ENCODE data around the gene MRFAP1.
"Not testable (repeated sequence)": the region's sequence is repeated elsewhere in the genome, so short reads cannot be mapped to it uniquely, and the experiment has no call there.

The MRFAP1 gene

GRCh38 chr4:6641164-6641970 lies 882 bp downstream of the MRFAP1 start:
- DNase-seq, result no peak

DNA sequence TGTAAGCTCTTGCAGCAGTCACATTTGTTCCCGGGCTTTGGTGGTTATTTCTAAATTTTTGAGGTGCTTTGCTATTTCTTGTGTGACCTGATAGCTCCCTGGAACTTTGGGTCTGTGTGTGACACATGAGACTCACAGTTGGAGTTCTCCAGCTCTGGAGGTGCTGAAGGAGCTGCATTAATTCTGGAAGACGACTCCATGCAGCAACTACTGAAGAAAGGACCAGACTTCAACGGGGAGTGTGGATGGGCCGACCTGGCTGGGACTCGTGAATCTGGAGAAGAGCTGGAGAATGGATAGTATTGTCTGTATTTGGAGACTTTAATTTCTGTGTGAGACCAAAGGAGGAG lies 1.5 kb downstream of the MRFAP1 start:
- no peak for DNase-seq

GRCh38 chr4:6643141-6643847 lies 2.8 kb downstream of the MRFAP1 start:
- DNase-seq, result no peak

DNA sequence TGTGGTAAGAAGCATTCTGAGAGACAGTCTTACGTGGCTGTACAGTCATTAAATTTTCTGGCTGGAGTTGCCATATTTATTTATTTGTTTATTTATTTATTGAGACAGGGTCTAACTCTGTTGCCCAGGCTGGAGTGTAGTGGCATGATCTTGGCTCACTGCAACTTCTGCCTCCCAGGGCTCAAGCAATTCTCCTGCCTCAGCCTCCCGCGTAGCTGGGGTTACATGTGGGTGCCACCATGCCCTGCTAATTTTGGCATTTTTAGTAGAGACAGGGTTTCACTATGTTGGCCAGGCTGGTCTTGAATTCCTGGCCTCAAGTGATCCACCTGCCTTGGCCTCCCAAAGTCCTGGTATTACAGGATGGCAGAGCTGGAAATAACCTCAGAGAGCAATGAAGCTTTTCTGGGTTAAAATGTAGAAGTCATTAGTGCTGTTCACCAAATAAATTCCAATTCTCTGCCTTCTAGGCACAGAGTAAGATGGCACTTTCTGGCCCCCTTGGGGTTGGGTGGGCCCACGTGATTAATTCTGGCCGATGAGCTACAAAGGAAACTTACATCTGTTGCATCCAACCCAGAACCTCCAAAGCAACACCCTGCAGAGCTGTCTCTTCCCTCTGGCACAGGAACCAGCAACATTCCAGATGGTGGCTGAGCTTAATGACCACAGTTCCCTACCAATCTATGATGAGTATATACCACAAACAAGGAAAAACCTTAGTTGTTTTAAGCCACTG lies 4.5 kb downstream of the MRFAP1 start:
- no peak for DNase-seq

DNA sequence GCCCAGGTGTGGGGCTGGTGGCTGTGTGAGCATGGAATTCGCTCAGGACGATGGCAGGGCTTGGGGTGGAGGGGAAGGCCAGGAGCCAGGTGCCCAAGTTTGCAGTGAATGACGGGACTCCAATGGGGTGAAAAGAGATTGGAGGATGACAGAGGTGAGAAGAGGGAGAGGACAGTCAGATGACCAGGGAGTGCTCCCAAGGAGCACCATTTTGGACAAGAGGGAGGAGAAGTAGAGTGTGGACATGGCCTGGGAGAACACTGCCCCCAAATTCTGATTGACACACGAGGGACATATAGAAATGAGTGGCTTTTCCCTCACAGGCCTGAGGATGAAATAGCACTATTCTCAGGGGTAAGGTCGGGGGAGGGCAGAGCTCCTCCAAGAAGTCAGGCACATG lies 6.7 kb downstream of the MRFAP1 start:
- DNase-seq, result no peak

GRCh38 chr4:6647582-6648230 lies 7.2 kb downstream of the MRFAP1 start:
- no peak for DNase-seq

- no peak for DNase-seq
These were observed 8.7 kb downstream of the MRFAP1 start for GRCh38 chr4:6649216-6649615.

DNA sequence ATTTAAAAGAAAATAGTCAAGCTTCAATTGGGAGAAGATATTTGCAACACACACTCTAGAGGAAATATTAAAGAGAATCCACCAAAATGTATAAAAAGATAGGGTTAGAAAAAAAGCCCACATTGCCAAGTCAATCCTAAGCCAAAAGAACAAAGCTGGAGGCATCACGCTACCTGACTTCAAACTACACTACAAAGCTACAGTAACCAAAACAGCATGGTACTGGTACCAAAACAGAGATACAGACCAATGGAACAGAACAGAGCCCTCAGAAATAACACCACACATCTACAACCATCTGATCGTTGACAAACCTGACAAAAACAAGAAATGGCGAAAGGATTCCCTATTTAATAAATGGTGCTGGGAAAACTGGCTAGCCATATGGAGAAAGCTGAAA lies 13.7 kb downstream of the MRFAP1 start:
- DNase-seq, result not testable (repeated sequence)

- DNase-seq, result not testable (repeated sequence)
These were observed 14.8 kb downstream of the MRFAP1 start for GRCh38 chr4:6655291-6655690.

DNA sequence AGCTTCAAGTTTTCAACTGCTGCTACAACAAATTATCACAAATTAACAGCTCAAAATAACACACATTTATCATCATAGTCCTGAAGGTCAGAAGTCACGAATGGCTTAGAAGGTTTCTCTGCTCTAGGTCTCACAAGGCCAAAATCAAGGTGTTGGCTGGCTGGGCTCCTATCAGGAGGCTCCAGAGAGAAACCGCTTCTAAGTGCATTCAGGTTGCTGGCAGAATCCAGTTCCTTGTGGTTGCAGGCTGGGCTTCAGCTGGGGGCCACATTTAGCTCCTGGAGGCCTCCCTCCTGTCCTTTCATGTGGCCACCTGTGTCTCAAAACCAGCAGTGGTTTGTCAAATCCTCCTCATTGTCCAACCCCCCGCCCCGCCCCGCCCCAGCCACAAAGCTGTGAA lies 15.4 kb downstream of the MRFAP1 start:
- no peak for DNase-seq

- DNase-seq, result no peak
These were observed 17.0 kb downstream of the MRFAP1 start for GRCh38 chr4:6657242-6658208.

- DNase-seq, result no peak
These were observed 17.7 kb downstream of the MRFAP1 start for GRCh38 chr4:6658209-6658595.

DNA sequence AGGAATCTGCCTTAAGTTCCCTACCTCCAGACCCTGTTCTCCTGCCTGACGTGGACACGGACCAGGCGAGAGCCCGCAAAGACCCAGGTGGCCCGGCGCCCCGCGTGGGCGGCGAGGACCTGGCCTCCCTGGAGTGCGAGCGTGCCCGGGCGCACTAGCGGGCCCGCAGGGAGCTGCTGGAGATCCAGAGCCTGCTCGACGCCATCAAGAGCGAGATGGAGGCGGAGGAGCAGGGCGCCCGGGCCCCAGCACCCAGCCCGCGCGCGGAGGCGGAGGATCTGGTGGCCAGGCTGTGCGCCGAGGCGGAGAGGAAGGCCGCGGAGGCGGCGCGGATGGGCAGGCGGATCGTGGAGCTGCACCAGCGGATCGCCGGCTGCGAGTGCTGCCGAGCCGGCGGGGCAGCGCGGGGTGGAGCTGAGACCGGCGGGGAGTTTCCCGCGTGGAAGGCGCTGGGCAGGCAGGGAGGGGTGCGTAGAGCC lies 18.2 kb downstream of the MRFAP1 start:
- DNase-seq, result no peak

DNA sequence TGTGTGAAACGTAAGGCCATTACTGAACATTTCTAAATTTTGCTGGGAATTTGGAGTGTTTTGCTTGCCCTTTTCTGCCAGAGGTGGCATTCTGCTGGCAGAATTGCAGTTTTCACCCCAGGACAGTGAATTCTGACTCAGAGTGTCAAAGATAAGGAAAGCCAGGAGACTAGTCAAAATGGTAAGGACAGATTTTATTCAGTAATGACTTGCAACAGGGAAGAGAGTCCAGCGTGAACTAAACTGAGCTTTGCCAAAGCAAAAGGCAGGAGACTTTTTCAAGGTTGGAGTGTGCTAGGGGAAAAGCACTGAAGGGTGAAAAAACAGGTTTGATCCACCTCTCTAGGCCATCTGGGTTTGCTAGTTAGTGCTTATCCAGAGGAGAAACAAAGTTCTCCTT lies 19.4 kb downstream of the MRFAP1 start:
- no peak for DNase-seq

- no peak for DNase-seq
These were observed 19.9 kb downstream of the MRFAP1 start for GRCh38 chr4:6660430-6660829.

DNA sequence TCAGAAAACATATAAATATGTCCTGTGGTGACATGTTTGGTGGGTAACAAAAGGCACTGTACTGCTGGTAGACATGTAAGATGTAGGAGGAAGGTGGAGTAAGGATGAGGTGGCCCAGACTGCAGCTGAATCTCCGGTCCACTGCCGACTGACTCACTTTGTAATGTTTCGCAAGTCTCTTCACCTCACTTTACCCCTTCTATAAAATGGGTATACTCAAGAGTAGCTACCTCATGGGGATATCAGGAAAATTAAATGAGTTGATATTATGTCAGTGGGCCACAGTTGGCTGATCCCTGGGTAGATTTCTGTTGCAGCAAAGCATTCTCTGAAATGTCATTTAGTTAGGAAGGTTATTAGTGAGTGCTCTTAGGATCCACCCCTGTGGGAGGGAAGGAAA lies 22.1 kb downstream of the MRFAP1 start:
- DNase-seq, result no peak

GRCh38 chr4:6663596-6664393 lies 23.3 kb downstream of the MRFAP1 start:
- DNase-seq, result no peak

- DNase-seq, result no peak
These were observed 24.8 kb downstream of the MRFAP1 start for GRCh38 chr4:6665320-6665654.

GRCh38 chr4:6668391-6668790 lies 27.9 kb downstream of the MRFAP1 start:
- DNase-seq, result no peak

GRCh38 chr4:6671648-6672047 lies 31.2 kb downstream of the MRFAP1 start:
- DNase-seq, result no peak

GRCh38 chr4:6672131-6672530 lies 31.6 kb downstream of the MRFAP1 start:
- no peak for DNase-seq
